ENCODE data around the gene DRAXIN.

- TF ChIP-seq CTCF (conservative IDR thresholded peaks at IDR 0.05) (no peak), ZFX (IDR thresholded peaks at IDR 0.05) (no peak)
These were observed 39.2 kb upstream of the DRAXIN start for GRCh38 chr1:11652203-11652780.

All from C4-2B (cell line).